Measurements from ENCODE around the gene ALAD. TPM values are rescaled to one million over a fixed set of nuclear protein-coding genes. Genes with fewer than 3 reads are reported as not detected.
"Not testable (repeated sequence)": the region's sequence is repeated elsewhere in the genome, so short reads cannot be mapped to it uniquely, and the experiment has no call there.

ALAD gene
- 9.7 and 13.7 TPM in 2 replicates for total RNA-seq (2014; rRNA removed; shearing (Covaris generic))
- polyA plus RNA-seq (2016; fragmentation: Nextera tagmentation; extraction: Ambion mirVana), result 18.5 and 18.7 TPM in 2 replicates

- H3K27ac ChIP-seq, result peak within 1 kb of the TSS; percentile 37; the same call in 1 of the 2 replicates
- in situ Hi-C loops (cut with MboI), result no loop called here
Observed at GRCh38 chr9:113401027-113401792, at the start of gene ALAD. Gene ALAD (minus strand): TSS chr9:113401284. CDS start chr9:113393559, 7,725 bp downstream.

GRCh38 chr9:113449376-113449775 lies 48.3 kb upstream of the ALAD start:
- in situ Hi-C loops (cut with MboI), result loop anchor here (5.0 kb wide), 1 partner anchor 208 kb away; no protein-coding TSS in a partner anchor
- 48 to 52% methylated on average over 2 of the region's 2 CpGs for WGBS, 2 experiments (ENCODE audit: low coverage in 1 of 2, low lambda C conversion rate in 2 of 2, missing lambda C conversion rate in 2 of 2)
- no peaks in the 10 kb centered on the region for H3K27me3 ChIP-seq (replicated peaks; ENCODE audit: insufficient read depth)

More at GRCh38 chr9:113401027-113401792, at the start of gene ALAD:
- H3K27me3 ChIP-seq (replicated peaks; ENCODE audit: insufficient read depth), result no peaks in the 10 kb centered on the region
- no peak for TF ChIP-seq EZH2phosphoT487 (IDR thresholded peaks at IDR 0.05; ENCODE audit: insufficient read depth, low read depth)
- peak within 1 kb of the TSS; percentile 90 for H3K4me2 ChIP-seq (ENCODE audit: unreplicated experiment)
- no peaks in the 10 kb centered on the region for H3K36me3 ChIP-seq (ENCODE audit: low read depth)
- H3K4me1 ChIP-seq (ENCODE audit: insufficient read depth), result peaks cover 10% of the 10 kb centered on the region
- peak within 1 kb of the TSS; percentile 74 for H3K9ac ChIP-seq
- peak within 1 kb of the TSS; percentile 91 for H3K4me3 ChIP-seq
- no peaks in the 10 kb centered on the region for H3K9me3 ChIP-seq (ENCODE audit: low read depth)
- WGBS, 2 experiments (ENCODE audit: low coverage in 1 of 2, low lambda C conversion rate in 2 of 2, missing lambda C conversion rate in 2 of 2), result 3% methylated on average over 40 to 45 of the region's 50 CpGs
- H2AFZ ChIP-seq, result peak within 1 kb of the TSS; percentile 97
- peaks cover 20% of the 10 kb centered on the region; the same call in 1 of the 2 replicates for H3K79me2 ChIP-seq (ENCODE audit: insufficient read depth)
- H4K20me1 ChIP-seq (ENCODE audit: insufficient read depth), result no peaks in the 10 kb centered on the region
- H3F3A ChIP-seq (ENCODE audit: insufficient read depth), result peaks cover 20% of the 10 kb centered on the region; the same call in 1 of the 2 replicates
- no peaks in the 10 kb centered on the region for H3K9me2 ChIP-seq (ENCODE audit: insufficient read depth)
- peak; percentile 99 for DNase-seq

GRCh38 chr9:113446323-113446740 lies 45.2 kb upstream of the ALAD start:
- peak; percentile 65 for DNase-seq
- H3K9ac ChIP-seq, result no peak overlapping the region
- no peak overlapping the region for H3K4me2 ChIP-seq (ENCODE audit: unreplicated experiment)
- H2AFZ ChIP-seq, result no peak overlapping the region
- in situ Hi-C loops (cut with MboI), result loop anchor here (5.0 kb wide), 1 partner anchor 211 kb away; no protein-coding TSS in a partner anchor
- no peaks in the 10 kb centered on the region for H3K79me2 ChIP-seq (ENCODE audit: insufficient read depth)
- no peaks in the 10 kb centered on the region for H3F3A ChIP-seq (ENCODE audit: insufficient read depth)
- WGBS, 2 experiments (ENCODE audit: low coverage in 1 of 2, low lambda C conversion rate in 2 of 2, missing lambda C conversion rate in 2 of 2), result 52 to 60% methylated on average over 3 of the region's 3 CpGs
- no peaks in the 10 kb centered on the region for H3K36me3 ChIP-seq (ENCODE audit: low read depth)
- no peaks in the 10 kb centered on the region for H3K9me3 ChIP-seq (ENCODE audit: low read depth)
- no peaks in the 10 kb centered on the region for H3K4me1 ChIP-seq (ENCODE audit: insufficient read depth)
- no peaks in the 10 kb centered on the region for H3K9me2 ChIP-seq (ENCODE audit: insufficient read depth)
- H4K20me1 ChIP-seq (ENCODE audit: insufficient read depth), result no peaks in the 10 kb centered on the region
- H3K4me3 ChIP-seq, result no peak overlapping the region
- no peak for TF ChIP-seq EZH2phosphoT487 (IDR thresholded peaks at IDR 0.05; ENCODE audit: insufficient read depth, low read depth)
- TF ChIP-seq EZH2 (IDR thresholded peaks at IDR 0.05; ENCODE audit: insufficient read depth, poor library complexity, severe bottlenecking), result no peak
- H3K27me3 ChIP-seq (replicated peaks; ENCODE audit: insufficient read depth), result no peaks in the 10 kb centered on the region
- no peak overlapping the region for H3K27ac ChIP-seq

More at GRCh38 chr9:113449376-113449775, 48.3 kb upstream of the ALAD start:
- no peaks in the 10 kb centered on the region for H3K9me3 ChIP-seq (ENCODE audit: low read depth)
- H3K79me2 ChIP-seq (ENCODE audit: insufficient read depth), result no peaks in the 10 kb centered on the region
- H3F3A ChIP-seq (ENCODE audit: insufficient read depth), result no peaks in the 10 kb centered on the region
- no peak overlapping the region for H3K27ac ChIP-seq
- H3K9ac ChIP-seq, result no peak overlapping the region
- no peaks in the 10 kb centered on the region for H4K20me1 ChIP-seq (ENCODE audit: insufficient read depth)
- H3K36me3 ChIP-seq (ENCODE audit: low read depth), result no peaks in the 10 kb centered on the region
- H3K9me2 ChIP-seq (ENCODE audit: insufficient read depth), result no peaks in the 10 kb centered on the region
- H3K4me1 ChIP-seq (ENCODE audit: insufficient read depth), result peaks cover 2% of the 10 kb centered on the region; the same call in 1 of the 2 replicates
- H2AFZ ChIP-seq, result no peak overlapping the region
- no peak overlapping the region for H3K4me2 ChIP-seq (ENCODE audit: unreplicated experiment)
- TF ChIP-seq EZH2phosphoT487 (IDR thresholded peaks at IDR 0.05; ENCODE audit: insufficient read depth, low read depth), result no peak
- no peak for TF ChIP-seq EZH2 (IDR thresholded peaks at IDR 0.05; ENCODE audit: insufficient read depth, poor library complexity, severe bottlenecking)
- DNase-seq, result no peak
- H3K4me3 ChIP-seq, result no peak overlapping the region

- H3K27me3 ChIP-seq (replicated peaks; ENCODE audit: insufficient read depth), result no peaks in the 10 kb centered on the region
- H3F3A ChIP-seq (ENCODE audit: insufficient read depth), result no peaks in the 10 kb centered on the region
- H3K9me3 ChIP-seq (ENCODE audit: low read depth), result no peaks in the 10 kb centered on the region
- H3K4me2 ChIP-seq (ENCODE audit: unreplicated experiment), result no peak overlapping the region
- no peaks in the 10 kb centered on the region for H3K36me3 ChIP-seq (ENCODE audit: low read depth)
- TF ChIP-seq EZH2phosphoT487 (IDR thresholded peaks at IDR 0.05; ENCODE audit: insufficient read depth, low read depth), result no peak
- no peak for TF ChIP-seq EZH2 (IDR thresholded peaks at IDR 0.05; ENCODE audit: insufficient read depth, poor library complexity, severe bottlenecking)
- H3K9ac ChIP-seq, result no peak overlapping the region
- no peak overlapping the region for H3K4me3 ChIP-seq
- in situ Hi-C loops (cut with MboI), result loop anchor here (5.0 kb wide), 1 partner anchor 213 kb away; no protein-coding TSS in a partner anchor
- no peaks in the 10 kb centered on the region for H3K9me2 ChIP-seq (ENCODE audit: insufficient read depth)
- H4K20me1 ChIP-seq (ENCODE audit: insufficient read depth), result no peaks in the 10 kb centered on the region
- WGBS, 2 experiments (ENCODE audit: low coverage in 1 of 2, low lambda C conversion rate in 2 of 2, missing lambda C conversion rate in 2 of 2), result 72 to 76% methylated on average over 2 of the region's 2 CpGs
- H3K27ac ChIP-seq, result no peak overlapping the region
- no peak overlapping the region for H2AFZ ChIP-seq
- no peaks in the 10 kb centered on the region for H3K79me2 ChIP-seq (ENCODE audit: insufficient read depth)
- no peak for DNase-seq
- H3K4me1 ChIP-seq (ENCODE audit: insufficient read depth), result no peaks in the 10 kb centered on the region
Observed at GRCh38 chr9:113444736-113445135, 43.7 kb upstream of the ALAD start.

GRCh38 chr9:113437716-113438115 lies 36.6 kb upstream of the ALAD start:
- WGBS, 2 experiments (ENCODE audit: low coverage in 1 of 2, low lambda C conversion rate in 2 of 2, missing lambda C conversion rate in 2 of 2), result 44 to 50% methylated on average over 1 of the region's 1 CpG
- in situ Hi-C loops (cut with MboI), result not testable (repeated sequence)

More at GRCh38 chr9:113437716-113438115, 36.6 kb upstream of the ALAD start:
- not testable (repeated sequence) for H3K9me2 ChIP-seq (ENCODE audit: insufficient read depth); H3K4me3 ChIP-seq; H3K9me3 ChIP-seq (ENCODE audit: low read depth); H3K4me1 ChIP-seq (ENCODE audit: insufficient read depth); H3K27ac ChIP-seq; H3K36me3 ChIP-seq (ENCODE audit: low read depth); H3K4me2 ChIP-seq (ENCODE audit: unreplicated experiment); DNase-seq; H3K9ac ChIP-seq; H3K79me2 ChIP-seq (ENCODE audit: insufficient read depth); H4K20me1 ChIP-seq (ENCODE audit: insufficient read depth); H3F3A ChIP-seq (ENCODE audit: insufficient read depth); H2AFZ ChIP-seq
- peaks cover 18% of the 10 kb centered on the region; the same call in 1 of the 2 replicates for H3K27me3 ChIP-seq (replicated peaks; ENCODE audit: insufficient read depth)

All from GM23248 (cell line).